Neuronal stem cell (in vitro differentiated cells): Measurements from ENCODE around the gene NR4A3.

Experiments
- DNase-seq: peaks from one replicate; pipeline ENCODE4 v3.0.0-alpha.2; 2013; ENCODE audit warnings: low spot score
- H2AFZ ChIP-seq: one replicate; pipeline ENCODE4 v1.6.1; 2013; ENCODE audit warnings: mild to moderate bottlenecking, low read length, inconsistent platforms
- H2AK5ac ChIP-seq: 2 replicates; pipeline ENCODE4 v1.6.1; 2013; ENCODE audit warnings: low read depth, mild to moderate bottlenecking, inconsistent platforms, low read length, moderate library complexity, mixed read lengths
- H2BK120ac ChIP-seq: 2 replicates; pipeline ENCODE4 v1.6.1; 2013; ENCODE audit warnings: low read depth, mild to moderate bottlenecking, inconsistent platforms, low read length, moderate library complexity, mixed read lengths
- H2BK12ac ChIP-seq: one replicate; pipeline ENCODE4 v1.6.1; 2013; ENCODE audit warnings: low read length, inconsistent platforms
- H2BK15ac ChIP-seq: 2 replicates; pipeline ENCODE4 v1.6.1; 2013; ENCODE audit warnings: mild to moderate bottlenecking, low read length, inconsistent platforms, mixed read lengths
- H2BK5ac ChIP-seq: one replicate; pipeline ENCODE4 v1.6.1; 2013; ENCODE audit warnings: inconsistent platforms, mild to moderate bottlenecking, low read length, moderate library complexity
- H3K14ac ChIP-seq: one replicate; pipeline ENCODE4 v1.6.1; 2013; ENCODE audit warnings: low read length, inconsistent platforms
- H3K18ac ChIP-seq: 2 replicates; pipeline ENCODE4 v1.6.1; 2013; ENCODE audit warnings: low read length, inconsistent platforms
- H3K23ac ChIP-seq: 2 replicates; pipeline ENCODE4 v1.6.1; 2013; ENCODE audit warnings: low read depth, mild to moderate bottlenecking, mixed read lengths, low read length, inconsistent platforms; ENCODE audit not compliant: poor library complexity
- H3K27ac ChIP-seq: replicated peaks from 3 replicates; pipeline ENCODE4 v1.5.1; 2013; ENCODE audit warnings: low read length, inconsistent platforms
- H3K27me3 ChIP-seq, 3 experiments: 2 replicates each; pipeline ENCODE4 v1.6.1; 2013; ENCODE audit warnings: low read length in 3 of 3, mild to moderate bottlenecking in 2 of 3, inconsistent platforms in 1 of 3, low read depth in 1 of 3, mixed read lengths in 1 of 3, moderate library complexity in 1 of 3; ENCODE audit not compliant: control insufficient read depth in 3 of 3, insufficient read depth in 3 of 3
- H3K36me3 ChIP-seq, 2 donors: replicated peaks in 1 of 2; 2 replicates each; pipeline ENCODE4 v1.6.1; 2013; ENCODE audit warnings: low read length in 2 of 2; ENCODE audit not compliant: control insufficient read depth in 2 of 2, insufficient read depth in 2 of 2
- H3K4ac ChIP-seq: 2 replicates; pipeline ENCODE4 v1.6.1; 2013; ENCODE audit warnings: inconsistent platforms, mild to moderate bottlenecking, low read length, moderate library complexity
- H3K4me1 ChIP-seq, 2 donors: 1 replicate in 1 of 2; 2 replicates in 1 of 2; pipeline ENCODE4 v1.6.1; 2013; ENCODE audit warnings: low read length in 2 of 2, low read depth in 1 of 2; ENCODE audit not compliant: control insufficient read depth in 2 of 2, insufficient read depth in 1 of 2
- H3K4me2 ChIP-seq: one replicate; pipeline ENCODE4 v1.6.1; 2013; ENCODE audit warnings: mild to moderate bottlenecking, low read length, inconsistent platforms; ENCODE audit not compliant: insufficient read depth, poor library complexity, severe bottlenecking
- H3K4me3 ChIP-seq, 2 donors: 2 replicates each; pipeline ENCODE4 v1.5.1; 2013; ENCODE audit warnings: low read length in 2 of 2, mild to moderate bottlenecking in 2 of 2, inconsistent platforms in 1 of 2, moderate library complexity in 1 of 2
- H3K79me1 ChIP-seq: one replicate; pipeline ENCODE4 v1.6.1; 2013; ENCODE audit warnings: low read depth, mild to moderate bottlenecking, inconsistent platforms, low read length, moderate library complexity
- H3K9ac ChIP-seq: one replicate; pipeline ENCODE4 v1.6.1; 2013; ENCODE audit warnings: mild to moderate bottlenecking, low read depth, low read length, inconsistent platforms; ENCODE audit not compliant: poor library complexity
- H3K9me3 ChIP-seq, 2 donors: replicated peaks in 1 of 2; 2 replicates each; pipeline versions ENCODE3 to v1.6.1; 2013; ENCODE audit warnings: low read length in 2 of 2, mild to moderate bottlenecking in 2 of 2, inconsistent platforms in 1 of 2, low read depth in 1 of 2, mixed read lengths in 1 of 2, moderate library complexity in 1 of 2; ENCODE audit not compliant: control insufficient read depth in 2 of 2, insufficient read depth in 1 of 2
- H4K8ac ChIP-seq: one replicate; pipeline ENCODE4 v1.6.1; 2013; ENCODE audit warnings: low read depth, mild to moderate bottlenecking, inconsistent platforms, low read length, moderate library complexity
- H4K91ac ChIP-seq: one replicate; pipeline ENCODE4 v1.6.1; 2013; ENCODE audit warnings: low read length, low read depth, mild to moderate bottlenecking, inconsistent platforms; ENCODE audit not compliant: poor library complexity
- WGBS, 2 donors: extraction: QIAGEN DNeasy Blood & Tissue Kit; methylation state at CpG; one replicate each; pipeline ENCODE4 v1.1.7; 2013; ENCODE audit warnings: missing lambda C conversion rate in 2 of 2, mixed read lengths in 1 of 2; ENCODE audit not compliant: insufficient read length in 2 of 2, insufficient replicate concordance in 1 of 2; ENCODE audit errors: extremely low coverage in 2 of 2; 5-methylcytosine and 5-hydroxymethylcytosine counted together

Gene NR4A3

DNA sequence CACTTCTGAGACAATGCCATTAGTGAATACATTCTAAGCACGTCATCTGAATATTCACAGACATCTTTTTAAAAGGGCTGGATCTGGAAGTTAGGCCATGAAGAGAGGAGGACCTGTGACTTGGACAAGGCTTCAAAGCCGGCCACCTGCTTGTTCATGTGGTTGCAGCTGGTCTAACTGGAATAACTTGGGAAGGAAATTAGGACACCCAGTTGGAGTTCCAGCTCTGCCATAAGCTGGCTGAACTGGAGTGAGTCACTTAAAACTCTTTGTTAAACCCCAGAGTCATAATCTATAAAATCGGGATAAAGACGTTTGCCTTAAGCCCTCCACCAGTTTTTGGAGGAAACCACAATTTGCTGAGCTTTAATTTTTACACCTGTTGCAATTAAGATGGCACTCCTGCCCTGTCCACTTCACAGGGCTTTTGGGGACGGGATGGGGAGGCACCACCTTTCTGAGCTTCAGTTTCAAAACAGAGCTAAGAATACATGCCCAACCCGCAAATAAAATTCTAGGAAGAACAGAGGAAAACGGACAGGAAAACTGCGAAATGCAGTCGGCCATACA, 84.2 kb downstream of the NR4A3 start:
- no peak overlapping the region for H4K91ac ChIP-seq
- H3K27ac ChIP-seq = no peak overlapping the region
- no peak overlapping the region for H3K18ac ChIP-seq
- H3K4me2 ChIP-seq = peak overlapping the region; percentile 43
- H4K8ac ChIP-seq = no peak overlapping the region
- H3K4ac ChIP-seq = no peak overlapping the region
- H3K4me1 ChIP-seq = peaks cover 0 to 2% of the 10 kb centered on the region in 2 donors
- no peak overlapping the region for H2BK120ac ChIP-seq
- H3K27me3 ChIP-seq = peaks cover 0 to 6% (median 0%) of the 10 kb centered on the region in 3 experiments
- H3K9me3 ChIP-seq = no peaks in the 10 kb centered on the region
- H3K23ac ChIP-seq = no peak overlapping the region
- no peaks in the 10 kb centered on the region for H3K79me1 ChIP-seq
- no peak overlapping the region for H2BK15ac ChIP-seq
- H3K4me3 ChIP-seq = peak overlapping the region; percentile 78 to 84
- H2BK12ac ChIP-seq = no peak overlapping the region
- no peak overlapping the region for H2AK5ac ChIP-seq
- H3K14ac ChIP-seq = no peak overlapping the region
- DNase-seq = no peak
- no CpG with 5 or more reads among the region's 9 CpGs for WGBS, 2 donors
- H3K36me3 ChIP-seq = no peaks in the 10 kb centered on the region
- no peak overlapping the region for H3K9ac ChIP-seq
- H2BK5ac ChIP-seq = no peak overlapping the region
- H2AFZ ChIP-seq = peak overlapping the region; percentile 95

DNA sequence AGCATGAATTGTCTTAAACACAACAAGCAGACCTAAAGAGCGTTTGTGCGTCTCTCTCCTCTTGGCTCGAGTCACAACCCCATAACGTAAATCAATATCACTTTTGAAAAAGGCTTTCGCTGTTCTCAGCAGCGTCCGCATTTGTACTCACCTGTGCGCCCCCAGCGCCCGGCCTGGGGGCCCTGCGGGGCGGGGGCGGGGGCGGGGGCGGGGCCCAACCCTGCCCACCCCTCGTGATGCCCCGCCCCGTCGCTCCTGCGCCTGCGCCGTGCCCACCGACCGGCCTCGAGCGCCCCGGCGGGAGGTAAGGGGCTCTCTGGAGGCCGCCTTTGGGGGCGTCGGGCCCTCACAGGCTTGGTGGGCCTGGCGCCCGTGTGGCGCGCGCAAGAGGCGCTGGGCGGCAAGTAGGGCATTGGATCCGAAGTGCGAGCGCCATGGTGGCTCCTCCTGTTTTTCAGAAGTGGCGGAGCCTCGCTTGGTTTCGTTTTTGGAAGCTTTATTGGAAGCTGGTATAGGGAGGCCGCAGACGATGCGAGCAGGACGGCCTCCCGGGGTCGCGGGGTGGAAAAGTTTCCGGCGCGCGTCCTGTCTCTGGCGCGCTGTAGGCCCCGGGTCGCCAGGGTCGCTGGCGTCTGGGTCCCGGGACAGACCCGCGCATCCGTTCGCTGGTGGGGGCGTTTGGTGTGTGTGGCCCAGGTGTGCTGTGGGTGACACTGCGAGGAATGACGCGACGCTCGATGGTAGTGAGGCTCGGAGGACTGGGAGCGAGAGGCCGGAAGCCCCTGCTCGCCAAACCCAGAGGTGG, 84.9 kb downstream of the NR4A3 start, which contains the start of gene STX17:
STX17 (plus strand) TSS at position 252 of the 805 bp plus-strand sequence. CDS start 8,586 bp downstream, outside the sequence.
- no peaks in the 10 kb centered on the region for H3K79me1 ChIP-seq
- H3K4me2 ChIP-seq = peak within 1 kb of the TSS; percentile 66
- H2AFZ ChIP-seq = peak within 1 kb of the TSS; percentile 95
- H2AK5ac ChIP-seq = no peak within 1 kb of the TSS
- peak within 1 kb of the TSS; percentile 86 for H3K9ac ChIP-seq
- peak within 1 kb of the TSS; percentile 84 to 85 for H3K4me3 ChIP-seq
- no peak within 1 kb of the TSS for H2BK120ac ChIP-seq
- no peak within 1 kb of the TSS for H4K8ac ChIP-seq
- no peak within 1 kb of the TSS for H3K14ac ChIP-seq
- no peak within 1 kb of the TSS for H3K27ac ChIP-seq
- H3K23ac ChIP-seq = peak within 1 kb of the TSS; percentile 89
- peaks cover 0 to 6% (median 0%) of the 10 kb centered on the region in 3 experiments for H3K27me3 ChIP-seq
- peak within 1 kb of the TSS; percentile 93 for H3K18ac ChIP-seq
- peak within 1 kb of the TSS; percentile 67 for H2BK15ac ChIP-seq
- no peaks in the 10 kb centered on the region for H3K9me3 ChIP-seq
- H3K4ac ChIP-seq = no peak within 1 kb of the TSS
- peaks cover 0 to 2% of the 10 kb centered on the region in 2 donors for H3K36me3 ChIP-seq
- no peak within 1 kb of the TSS for H2BK12ac ChIP-seq
- no peak within 1 kb of the TSS for H4K91ac ChIP-seq
- peaks cover 0 to 2% of the 10 kb centered on the region in 2 donors for H3K4me1 ChIP-seq
- WGBS, 2 donors = no CpG with 5 or more reads among the region's 76 CpGs
- H2BK5ac ChIP-seq = no peak within 1 kb of the TSS
- peak; percentile 67 for DNase-seq

DNA sequence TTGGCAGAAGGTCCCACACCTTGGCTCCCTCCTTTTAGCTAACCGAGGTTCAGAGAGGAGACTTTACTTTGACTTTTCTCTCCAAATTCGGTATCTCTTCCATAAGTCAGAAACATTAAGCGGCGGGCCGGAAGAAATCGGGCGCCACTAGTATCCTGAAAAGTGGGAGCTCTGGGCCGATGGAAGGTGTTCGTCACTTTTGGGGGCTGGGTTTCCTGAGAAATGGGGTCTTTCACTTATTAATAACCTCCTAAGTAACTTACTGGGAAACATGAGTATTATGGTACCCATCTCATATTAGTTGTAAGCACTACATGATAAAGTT, 85.5 kb downstream of the NR4A3 start:
- Histone ChIP-seq H2BK5ac (no peak overlapping the region), H4K8ac (no peak overlapping the region), H3K36me3 (peaks cover 0 to 3% of the 10 kb centered on the region in 2 donors), H2AFZ (peak overlapping the region; percentile 95), H3K9ac (peak overlapping the region; percentile 86), H3K27ac (no peak overlapping the region), H2BK15ac (no peak overlapping the region), H3K23ac (no peak overlapping the region), H3K4ac (no peak overlapping the region), H3K9me3 (no peaks in the 10 kb centered on the region), H3K79me1 (no peaks in the 10 kb centered on the region), H2BK120ac (no peak overlapping the region), H2AK5ac (no peak overlapping the region), H3K4me2 (peak overlapping the region; percentile 66), H3K27me3 (peaks cover 0 to 6% (median 0%) of the 10 kb centered on the region in 3 experiments), H2BK12ac (no peak overlapping the region), H3K18ac (peak overlapping the region; percentile 93), H3K4me3 (peak overlapping the region; percentile 84 to 85), H3K4me1 (peaks cover 0 to 2% of the 10 kb centered on the region in 2 donors), H4K91ac (no peak overlapping the region), H3K14ac (no peak overlapping the region)
- DNase-seq = no peak
- no CpG with 5 or more reads among the region's 9 CpGs for WGBS, 2 donors

DNA sequence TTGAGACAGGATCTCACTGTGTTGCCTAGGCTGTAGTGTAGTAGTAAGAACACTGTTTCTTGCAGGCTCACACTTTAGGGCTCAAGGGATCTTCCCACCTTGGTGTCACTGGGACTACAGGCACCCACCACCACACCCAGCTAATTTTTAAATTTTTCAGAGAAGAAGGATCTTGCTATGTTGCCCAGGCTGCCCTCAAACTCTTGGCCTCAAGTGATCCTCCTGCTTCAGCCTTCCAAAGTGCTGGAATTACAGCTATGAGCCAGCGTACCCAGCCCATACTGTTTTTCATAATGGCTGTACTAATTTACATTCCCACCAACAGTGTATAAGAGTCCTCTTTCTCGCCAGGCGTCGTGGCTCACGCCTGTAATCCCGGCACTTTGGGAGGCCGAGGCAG, 89.9 kb downstream of the NR4A3 start:
- no peaks in the 10 kb centered on the region for H3K9me3 ChIP-seq
- H2BK120ac ChIP-seq = no peak overlapping the region
- no peak overlapping the region for H4K8ac ChIP-seq
- no peak overlapping the region for H3K27ac ChIP-seq
- no peak overlapping the region for H2AFZ ChIP-seq
- H3K4me3 ChIP-seq = no peak overlapping the region
- H3K79me1 ChIP-seq = no peaks in the 10 kb centered on the region
- peaks cover 0 to 2% of the 10 kb centered on the region in 2 donors for H3K4me1 ChIP-seq
- H3K14ac ChIP-seq = no peak overlapping the region
- no peak overlapping the region for H3K18ac ChIP-seq
- no peak overlapping the region for H2BK12ac ChIP-seq
- H3K23ac ChIP-seq = no peak overlapping the region
- peaks cover 0 to 20% of the 10 kb centered on the region in 2 donors for H3K36me3 ChIP-seq
- no peak overlapping the region for H3K4me2 ChIP-seq
- no CpG with 5 or more reads among the region's 7 CpGs for WGBS, 2 donors
- H2AK5ac ChIP-seq = no peak overlapping the region
- H4K91ac ChIP-seq = no peak overlapping the region
- DNase-seq = no peak
- no peaks in the 10 kb centered on the region for H3K27me3 ChIP-seq
- no peak overlapping the region for H2BK15ac ChIP-seq
- no peak overlapping the region for H3K4ac ChIP-seq
- H3K9ac ChIP-seq = no peak overlapping the region
- H2BK5ac ChIP-seq = no peak overlapping the region
